ENCODE measurements around the gene TMEM239.
"Not testable (repeated sequence)": the region's sequence is repeated elsewhere in the genome, so short reads cannot be mapped to it uniquely, and the experiment has no call there.

TMEM239 gene

DNA sequence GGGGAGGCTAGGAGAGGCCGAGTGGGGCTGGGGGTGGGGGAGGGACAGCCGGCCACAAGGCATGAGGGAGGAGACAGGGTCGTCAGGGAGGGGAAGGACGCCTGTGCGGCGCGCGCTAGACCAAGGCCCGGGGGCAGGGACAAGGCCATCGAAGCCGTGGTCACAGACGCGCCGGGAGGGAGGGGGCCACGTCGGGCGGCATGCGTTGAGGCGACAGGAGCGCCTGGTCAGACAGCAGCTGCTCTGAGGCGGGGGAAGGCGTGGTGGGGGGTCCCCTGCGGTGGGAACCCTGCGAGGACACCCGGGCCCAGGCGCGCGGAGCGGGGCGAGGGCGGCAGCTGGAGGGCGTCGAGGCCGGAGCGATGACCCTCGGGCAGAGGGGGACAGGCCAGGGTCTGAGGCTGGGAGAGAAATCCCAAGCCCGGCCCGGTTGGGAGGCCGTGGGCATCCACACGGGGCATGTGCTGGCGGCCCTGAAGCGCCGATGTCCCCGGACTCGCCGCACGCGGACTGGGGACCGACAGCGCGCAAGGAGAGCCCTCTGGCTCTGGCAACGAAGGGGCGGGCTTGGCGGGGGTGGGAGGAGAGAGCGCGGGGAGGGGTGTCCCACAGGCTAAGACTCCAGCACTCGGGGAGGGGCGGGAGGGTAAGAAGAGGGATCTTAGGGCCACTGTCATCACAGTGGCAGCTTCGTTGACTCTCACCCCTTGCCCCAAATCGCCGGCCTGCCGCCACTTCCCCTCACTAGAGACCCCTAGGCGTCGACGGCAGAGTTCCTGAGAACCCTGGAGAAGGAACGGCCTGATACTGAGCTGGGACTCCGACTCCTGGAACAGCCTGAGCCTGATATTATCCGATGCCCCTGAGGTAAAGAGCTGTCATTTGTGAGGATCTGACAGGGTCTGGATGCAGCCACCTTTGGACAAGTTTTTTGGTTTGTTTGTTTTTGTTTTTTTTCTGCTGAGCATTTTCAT lies 5.0 kb downstream of the TMEM239 start:
- no peak for DNase-seq (ENCODE audit: low spot score)

DNA sequence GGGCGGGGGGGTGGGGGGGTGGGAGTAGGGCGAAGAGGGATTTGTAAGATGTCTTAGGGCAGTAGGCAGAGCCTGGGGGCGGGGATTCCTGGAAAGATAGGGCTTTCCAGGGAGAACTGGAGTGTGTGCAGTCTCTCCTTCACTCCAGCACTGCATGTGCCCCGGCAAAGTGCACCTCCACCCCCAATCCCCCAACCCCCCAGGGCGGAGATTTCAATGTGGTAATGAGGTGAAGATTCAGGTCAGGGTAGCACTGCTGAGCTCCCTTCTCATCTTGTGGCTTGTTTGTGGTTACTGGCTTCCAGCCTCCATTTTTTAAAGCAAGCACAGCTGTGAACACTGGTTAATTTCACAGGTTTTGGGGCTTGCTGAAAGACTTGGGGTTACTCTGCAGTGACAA lies 5.9 kb downstream of the TMEM239 start:
- DNase-seq (ENCODE audit: low spot score), result peak; percentile 48

DNA sequence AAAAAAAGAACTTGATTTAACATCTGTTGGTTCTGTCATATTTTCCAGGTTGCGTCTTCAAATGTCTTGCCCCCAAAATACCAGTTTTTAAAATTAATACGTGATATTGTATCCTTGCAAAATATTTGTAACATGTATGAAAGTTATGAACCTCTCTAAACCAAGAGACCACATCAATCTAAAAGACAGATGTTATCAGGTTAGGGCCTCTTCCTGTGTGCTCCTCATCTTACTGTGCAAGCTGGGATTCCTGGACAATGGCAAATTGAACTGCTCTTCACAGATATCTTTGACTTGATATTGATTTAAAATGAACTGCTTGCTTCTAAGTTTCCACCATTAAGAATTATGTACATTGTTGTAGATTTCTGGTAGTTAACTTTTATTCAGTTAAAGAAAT lies 9.6 kb downstream of the TMEM239 start:
- no peak for DNase-seq (ENCODE audit: low spot score)

DNA sequence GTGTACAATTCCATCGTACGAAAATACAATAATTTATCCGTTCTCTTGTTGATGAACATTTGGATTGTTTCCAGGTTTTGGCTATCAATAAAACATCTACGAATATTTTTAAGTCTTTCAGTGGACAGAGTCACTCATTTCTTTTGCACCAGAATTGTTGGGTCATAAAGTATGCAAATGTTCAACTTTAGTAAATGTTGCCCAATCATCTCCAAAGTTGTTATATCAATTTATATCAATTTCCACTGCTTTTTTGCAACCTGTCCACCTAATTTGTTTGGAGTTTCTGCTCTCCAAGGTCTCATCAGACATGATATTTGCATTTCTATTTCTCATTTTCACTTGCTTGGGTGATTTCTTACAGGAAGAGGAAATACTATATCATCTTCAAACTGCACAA lies 10.5 kb downstream of the TMEM239 start:
- DNase-seq (ENCODE audit: low spot score), result no peak

DNA sequence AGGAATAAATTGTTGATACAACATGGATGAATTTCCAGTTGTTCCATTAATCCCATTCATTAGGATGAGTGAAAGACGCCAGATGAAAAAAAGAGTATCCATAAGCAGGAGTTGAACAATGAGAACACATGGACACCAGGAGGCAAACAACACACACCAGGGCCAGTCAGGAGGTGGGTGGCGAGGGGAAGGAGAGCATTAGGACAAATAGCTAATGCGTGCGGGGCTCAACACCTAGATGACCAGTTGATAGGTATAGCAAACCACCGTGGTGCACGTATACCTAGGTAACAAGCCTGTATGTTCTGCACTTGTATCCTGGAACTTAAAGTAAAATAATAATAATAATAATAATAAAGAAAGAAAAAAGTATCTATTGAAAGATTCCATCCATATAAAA lies 13.2 kb downstream of the TMEM239 start:
- DNase-seq (ENCODE audit: low spot score), result no peak

DNA sequence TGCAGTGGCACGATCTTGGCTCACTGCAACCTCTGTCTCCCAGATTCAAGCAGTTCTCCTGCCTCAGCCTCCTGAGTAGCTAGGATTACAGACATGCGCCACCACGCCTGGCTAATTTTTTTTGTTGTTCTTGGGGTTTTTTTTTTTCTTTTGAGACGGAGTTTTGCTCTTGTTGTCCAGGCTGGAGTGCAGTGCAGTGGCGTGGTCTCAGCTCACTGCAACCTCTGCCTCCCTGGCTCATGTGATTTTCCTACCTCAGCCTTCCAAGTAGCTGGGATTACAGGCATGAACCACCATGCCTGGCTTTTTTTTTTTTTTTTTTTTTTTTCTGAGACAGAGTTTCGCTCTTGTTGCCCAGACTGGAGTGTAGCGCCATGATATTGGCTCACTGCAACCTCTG lies 15.0 kb downstream of the TMEM239 start:
- not testable (repeated sequence) for DNase-seq (ENCODE audit: low spot score)

DNA sequence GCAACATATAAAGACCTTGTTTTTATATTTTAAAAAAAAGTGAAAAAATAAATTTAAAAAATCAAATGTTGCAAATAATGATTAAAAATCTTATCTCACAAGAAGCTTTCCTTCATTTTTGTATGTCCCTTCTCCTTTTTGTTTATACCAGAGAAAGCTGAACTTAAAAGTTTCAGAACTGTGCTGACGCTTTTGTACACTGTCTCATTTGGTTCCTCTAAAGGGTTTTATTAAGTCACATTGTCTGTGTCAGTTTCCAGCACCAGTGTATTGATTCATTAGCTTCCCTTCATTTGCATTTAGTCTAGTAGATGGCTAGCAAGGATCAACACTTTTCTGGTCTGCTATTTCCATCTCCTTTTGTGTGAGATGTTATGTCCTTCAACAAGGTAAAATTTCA lies 17.6 kb downstream of the TMEM239 start:
- DNase-seq (ENCODE audit: low spot score), result no peak

DNA sequence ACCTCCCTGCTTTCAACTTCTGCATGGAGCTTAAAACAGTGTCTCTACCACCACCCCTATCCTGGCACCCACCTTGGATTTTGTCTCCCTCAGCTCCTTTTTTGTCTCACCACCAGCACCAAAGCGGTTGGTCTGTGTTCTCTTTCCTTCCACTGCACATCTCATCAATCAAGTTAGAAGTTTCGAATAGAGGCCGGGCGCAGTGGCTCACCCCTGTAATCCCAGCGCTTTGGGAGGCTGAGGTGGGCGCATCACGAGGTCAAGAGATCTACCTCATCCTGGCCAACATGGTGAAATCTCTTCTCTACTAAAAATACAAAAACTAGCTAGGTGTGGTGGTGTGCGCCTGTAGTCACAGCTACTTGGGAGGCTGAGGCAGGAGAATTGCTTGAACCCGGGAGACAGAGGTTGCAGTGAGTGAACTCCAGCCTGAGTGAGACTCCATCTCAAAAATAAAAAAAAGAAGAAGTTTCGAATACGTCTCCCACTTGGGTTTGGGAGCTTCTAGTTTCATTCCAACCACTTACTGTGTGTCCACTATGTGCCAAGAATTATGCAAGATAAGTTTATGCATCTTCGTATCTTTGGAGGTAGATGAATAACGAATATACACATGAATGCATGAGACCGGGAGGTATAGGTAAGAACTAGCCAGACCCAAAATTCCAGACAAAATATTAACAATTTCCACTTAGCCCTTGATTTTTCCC lies 18.4 kb downstream of the TMEM239 start:
- DNase-seq (ENCODE audit: low spot score), result no peak

DNA sequence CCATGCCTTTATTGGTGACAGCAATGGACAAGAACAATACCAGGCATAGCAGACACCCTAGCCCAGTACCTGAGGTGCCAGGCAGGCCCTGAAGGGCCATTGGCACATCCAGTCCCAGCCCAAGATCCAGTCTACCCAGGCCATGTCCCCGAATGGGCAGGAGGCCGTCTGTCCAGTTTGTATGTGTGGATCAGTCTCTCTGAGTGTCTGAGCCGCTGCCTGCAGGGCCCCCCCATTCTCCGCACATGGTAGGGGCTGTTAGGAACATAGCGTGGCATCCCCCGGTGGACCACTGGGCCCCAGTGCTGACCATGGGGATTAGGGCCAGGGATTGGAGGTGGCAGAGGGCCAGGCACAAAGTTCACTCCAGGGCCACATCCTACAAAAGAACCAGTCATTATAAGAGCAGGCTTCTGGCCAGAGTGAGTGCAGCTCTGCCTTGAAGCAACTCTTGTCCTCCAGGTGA lies 19.2 kb downstream of the TMEM239 start:
- DNase-seq (ENCODE audit: low spot score), result no peak

DNA sequence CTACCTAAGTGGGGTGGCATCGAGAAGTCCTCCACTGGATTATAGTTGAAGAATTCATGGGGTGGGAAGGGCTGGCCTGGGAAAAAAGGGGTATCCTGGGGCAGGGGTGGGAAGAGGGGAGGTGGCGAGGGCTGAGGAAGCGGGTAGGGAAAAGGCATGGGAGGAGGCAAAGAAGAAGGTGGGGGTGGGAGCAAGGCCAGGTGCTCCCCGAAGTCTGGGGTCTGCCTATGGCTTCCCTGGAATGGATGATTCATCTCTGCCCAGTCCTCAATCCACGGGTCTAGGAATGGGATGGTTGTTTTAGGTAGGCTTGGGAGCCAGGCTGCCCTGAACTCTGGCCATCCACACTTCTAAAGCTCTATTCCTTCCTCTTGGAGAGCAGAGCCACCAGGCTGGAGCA lies 19.9 kb downstream of the TMEM239 start:
- DNase-seq (ENCODE audit: low spot score), result no peak

DNA sequence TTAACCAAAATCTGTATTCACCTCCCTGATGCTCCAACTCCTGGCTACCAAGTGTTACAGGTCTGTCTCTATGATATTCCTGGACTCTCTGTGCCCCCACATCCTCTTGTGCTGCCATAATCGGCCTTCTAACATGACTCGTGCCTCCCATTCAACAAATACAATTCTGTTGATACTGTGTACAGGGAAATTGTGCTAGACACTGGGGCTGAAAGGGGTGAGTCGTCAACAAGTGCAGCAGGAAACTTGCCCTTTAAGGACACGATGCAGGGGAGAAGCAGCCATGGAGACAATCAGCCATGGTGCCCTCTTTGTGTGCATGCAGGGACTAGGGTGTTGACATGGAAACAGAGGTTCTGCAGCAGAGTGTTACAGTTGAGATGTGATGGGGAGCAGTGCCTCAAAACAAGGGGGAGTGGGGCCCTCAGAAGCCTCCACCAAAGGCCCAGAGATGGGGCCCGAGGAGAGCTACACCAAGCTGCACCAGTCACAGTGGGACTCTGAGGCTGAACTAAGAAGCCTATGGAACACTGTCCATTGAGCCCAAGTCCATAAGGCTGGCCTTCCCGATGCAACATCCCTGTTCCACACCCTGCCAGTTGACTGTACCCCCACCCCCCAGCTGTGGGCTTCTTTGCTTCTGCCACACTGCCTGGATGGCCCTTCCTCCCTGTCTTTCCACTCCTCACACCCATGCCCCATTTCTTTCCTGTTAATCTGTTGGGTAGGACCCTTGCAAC lies 21.2 kb downstream of the TMEM239 start:
- no peak for DNase-seq (ENCODE audit: low spot score)

DNA sequence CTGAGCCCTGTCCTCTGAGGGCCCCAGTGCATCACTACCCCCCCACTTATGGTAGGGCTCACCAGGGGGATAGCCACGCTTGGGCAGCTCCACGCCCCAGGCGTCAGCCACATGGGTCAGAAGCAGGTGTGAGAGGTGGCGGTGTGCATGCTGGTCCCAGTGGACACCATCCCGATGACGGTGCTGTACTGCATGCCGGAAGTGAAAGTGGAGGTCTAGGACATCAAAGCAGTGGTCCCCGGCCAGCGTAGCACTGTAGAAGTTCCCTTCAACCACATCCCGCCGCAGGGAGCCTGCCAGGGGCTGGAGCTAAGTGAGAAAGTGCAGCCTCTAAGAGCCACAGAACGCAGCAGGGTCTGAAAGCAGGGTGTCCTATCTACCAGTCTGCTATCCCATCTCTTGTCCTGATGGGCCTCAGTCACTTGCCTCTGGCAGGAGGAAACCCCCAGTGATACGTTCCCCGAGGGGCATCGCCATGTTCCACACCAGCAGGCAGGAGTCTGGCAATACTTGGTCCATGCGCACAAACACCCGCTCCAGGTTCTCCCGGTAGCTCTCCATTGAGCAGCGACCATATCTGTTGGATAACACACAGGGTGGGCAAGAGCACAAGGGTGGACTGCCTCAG lies 22.1 kb downstream of the TMEM239 start:
- no peak for DNase-seq (ENCODE audit: low spot score)

DNA sequence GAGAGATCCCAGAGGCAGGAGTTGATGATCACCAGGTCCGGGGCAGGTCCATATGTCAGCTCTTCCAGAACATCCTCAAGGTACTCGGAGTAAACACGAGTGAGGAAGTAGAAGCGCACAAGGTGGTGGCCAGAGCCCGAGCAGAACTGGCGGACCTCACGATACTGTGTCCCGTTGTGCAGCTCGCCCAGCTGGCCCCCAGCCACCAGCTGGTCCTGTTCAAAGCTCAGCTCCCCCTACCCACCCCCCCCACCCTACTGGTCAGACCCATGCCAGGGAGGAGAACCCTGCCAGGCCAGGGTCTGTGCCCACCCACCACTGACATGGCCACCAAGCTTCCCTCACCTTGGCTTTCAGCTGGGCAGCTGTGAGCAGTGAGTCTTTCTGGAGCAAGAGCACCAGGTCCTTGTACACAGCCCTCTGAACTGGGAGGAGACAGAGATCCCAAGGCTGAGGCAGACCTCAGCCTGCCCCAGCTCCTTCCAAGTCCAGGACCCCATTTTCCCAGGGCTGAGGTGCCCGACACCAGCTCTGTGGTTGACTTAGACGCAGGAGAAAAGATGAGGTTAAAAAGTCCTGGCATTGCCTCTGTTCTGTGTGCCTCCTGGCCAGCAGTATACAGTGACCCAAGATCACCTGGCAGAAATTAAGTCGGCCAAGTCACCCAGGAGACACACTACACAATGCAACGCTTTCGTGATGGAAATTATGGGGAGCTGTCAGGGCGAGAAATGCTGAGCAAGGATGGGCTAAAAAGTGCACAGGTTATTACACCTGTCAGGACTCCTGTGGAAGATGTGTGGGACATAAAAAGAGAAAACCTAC lies 22.9 kb downstream of the TMEM239 start:
- DNase-seq (ENCODE audit: low spot score), result no peak

DNA sequence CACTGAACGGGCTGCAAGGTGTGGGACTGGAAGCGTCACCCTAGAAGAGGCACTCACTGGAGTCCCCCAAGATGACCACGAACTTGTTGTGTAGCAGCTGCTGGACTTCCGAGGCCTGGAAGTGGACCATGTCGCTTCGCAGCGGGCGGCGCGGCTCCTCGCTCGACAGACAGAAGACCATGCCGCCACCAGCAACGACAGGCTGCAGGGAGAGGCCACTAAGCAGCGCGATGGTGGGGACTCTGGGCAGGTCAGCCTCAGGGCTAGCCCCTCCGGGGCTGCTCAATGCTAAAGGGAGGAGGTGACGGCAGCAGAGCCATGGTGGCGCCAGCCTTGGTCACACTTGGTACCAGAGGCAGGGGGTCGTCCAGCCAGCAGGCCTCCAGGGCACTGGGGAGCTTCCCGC lies 23.6 kb downstream of the TMEM239 start:
- DNase-seq (ENCODE audit: low spot score), result no peak

DNA sequence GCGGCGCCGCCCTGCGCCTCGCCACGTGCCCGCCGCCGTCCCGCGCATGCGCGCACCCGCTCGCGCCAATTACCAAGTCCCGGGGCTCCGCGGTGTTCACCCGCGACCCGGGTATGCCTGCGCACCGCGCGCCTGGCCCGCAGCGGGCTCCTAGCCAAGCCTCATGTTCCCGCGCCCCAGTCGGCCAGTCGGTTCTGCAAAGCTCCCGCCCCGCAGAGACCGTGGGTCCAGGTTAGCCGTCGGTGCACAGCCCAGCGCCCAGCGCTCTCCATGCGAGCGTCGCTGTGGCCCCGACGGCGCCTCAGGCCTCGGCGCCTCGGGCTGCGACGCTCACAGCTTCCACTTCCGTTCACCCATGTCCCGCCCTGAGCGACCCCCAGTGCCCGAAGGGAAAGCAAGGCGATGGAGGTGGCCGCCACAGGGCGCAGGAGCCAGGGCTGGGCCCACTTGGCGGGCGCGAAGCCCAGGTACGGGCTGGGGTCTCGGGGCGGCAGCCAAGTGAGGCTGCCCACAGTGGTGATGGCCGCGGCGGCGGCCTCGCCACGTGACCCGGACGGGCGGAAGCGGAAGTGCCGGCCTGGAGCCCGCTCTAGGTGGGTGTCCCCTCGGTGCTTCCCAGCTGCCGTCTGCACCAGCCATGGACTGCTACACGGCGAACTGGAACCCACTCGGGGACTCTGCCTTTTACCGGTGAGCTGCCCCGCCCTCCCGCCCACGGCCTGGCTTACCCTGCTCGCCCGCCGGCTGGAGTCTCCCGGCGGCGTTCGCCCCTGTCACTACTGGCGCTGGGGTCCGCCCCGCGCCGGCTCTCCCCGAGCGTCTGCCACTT lies 24.2 kb downstream of the TMEM239 start, which contains the start of the genes PCED1A and VPS16:
Gene PCED1A, minus strand, starts transcription at position 518 of the 829 bp plus-strand sequence. CDS start 743 bp downstream, outside the sequence.
Gene VPS16, plus strand, starts transcription at position 608 of the 829 bp plus-strand sequence. Its CDS starts 30 bp downstream, at position 638.
- DNase-seq (ENCODE audit: low spot score), result peak; percentile 85

DNA sequence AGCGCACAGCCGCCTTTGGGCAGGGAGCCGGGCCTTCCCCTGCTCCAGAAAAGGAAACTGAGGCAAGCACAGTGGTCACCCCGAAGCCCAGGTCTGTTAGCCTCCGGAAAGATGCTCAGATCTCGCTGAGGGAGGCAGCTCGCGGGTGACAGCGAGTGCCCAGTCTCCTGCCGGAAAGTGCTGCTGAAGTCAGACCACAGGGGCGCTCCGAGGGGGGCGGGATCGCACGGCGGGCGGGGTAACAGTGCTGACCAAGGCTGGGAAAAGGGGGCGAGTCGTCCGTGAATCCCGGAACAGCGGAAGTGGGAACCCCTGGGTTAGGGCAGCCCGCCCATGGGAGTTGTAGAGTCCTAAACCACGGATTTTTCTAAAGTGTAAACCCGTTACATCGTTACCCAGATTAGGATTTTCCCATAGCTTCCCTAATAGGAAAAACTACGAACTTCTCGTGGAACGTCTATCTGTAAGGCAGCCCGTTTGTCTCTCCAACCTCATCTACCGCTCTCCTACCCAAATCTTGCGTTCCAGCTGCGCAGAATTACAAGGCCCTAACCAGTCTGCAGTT lies 24.9 kb downstream of the TMEM239 start:
- no peak for DNase-seq (ENCODE audit: low spot score)

DNA sequence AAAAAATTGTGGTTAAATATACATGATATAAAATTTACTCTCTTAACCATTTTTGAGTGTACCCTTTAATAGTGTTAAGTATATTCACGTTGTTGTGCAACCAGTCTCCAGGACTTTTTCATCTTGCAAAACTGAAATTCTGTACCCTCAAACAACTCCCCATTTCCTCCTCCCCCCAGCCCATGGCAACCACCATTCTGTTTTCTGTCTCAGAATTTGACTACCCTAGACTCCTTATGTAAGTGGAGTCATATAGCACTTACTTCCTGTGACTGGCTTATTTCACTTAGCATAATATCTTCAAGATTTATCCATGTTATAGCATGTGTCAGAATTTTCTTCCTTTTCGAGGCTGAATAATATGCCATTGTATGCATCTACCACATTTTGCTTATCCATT lies 29.4 kb downstream of the TMEM239 start:
- DNase-seq (ENCODE audit: low spot score), result no peak

DNA sequence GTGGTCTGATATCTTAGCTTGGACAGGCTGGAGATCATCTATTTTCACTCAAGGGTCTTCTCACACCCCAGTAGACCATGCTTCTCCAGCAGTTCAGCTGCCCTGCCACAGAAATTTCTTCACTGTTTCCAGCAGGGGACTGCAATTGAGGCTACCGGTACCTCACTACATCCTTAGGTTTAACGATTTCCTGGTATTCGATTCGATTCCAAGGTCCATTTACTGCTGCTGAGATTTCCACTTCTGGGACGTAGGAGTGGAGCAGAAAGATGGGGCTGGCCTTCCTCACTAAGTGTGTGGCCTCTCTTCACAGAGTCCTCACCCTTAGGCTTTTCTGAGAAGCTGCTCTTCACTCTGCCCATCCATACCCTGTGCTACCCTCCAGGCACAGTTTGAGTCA lies 30.5 kb downstream of the TMEM239 start:
- DNase-seq (ENCODE audit: low spot score), result no peak

DNA sequence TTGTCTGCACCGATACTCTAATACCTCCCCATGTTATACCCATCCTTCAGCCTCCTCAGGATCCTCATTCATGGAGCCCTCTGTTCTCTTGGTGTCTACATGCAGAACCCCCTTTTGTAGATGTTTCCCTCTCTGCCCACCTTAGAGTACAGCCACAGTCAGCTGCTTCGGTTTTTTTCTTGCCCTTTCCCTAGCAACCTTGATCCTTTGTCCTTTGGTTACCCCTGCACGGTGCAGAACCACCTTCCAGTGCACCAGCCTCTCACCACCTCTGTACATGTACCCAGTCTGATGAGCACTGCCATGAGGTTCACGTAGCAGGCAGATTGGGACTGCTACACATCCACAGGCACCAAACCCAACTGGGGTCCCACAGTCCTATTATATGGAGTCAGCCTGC lies 31.6 kb downstream of the TMEM239 start:
- DNase-seq (ENCODE audit: low spot score), result no peak

DNA sequence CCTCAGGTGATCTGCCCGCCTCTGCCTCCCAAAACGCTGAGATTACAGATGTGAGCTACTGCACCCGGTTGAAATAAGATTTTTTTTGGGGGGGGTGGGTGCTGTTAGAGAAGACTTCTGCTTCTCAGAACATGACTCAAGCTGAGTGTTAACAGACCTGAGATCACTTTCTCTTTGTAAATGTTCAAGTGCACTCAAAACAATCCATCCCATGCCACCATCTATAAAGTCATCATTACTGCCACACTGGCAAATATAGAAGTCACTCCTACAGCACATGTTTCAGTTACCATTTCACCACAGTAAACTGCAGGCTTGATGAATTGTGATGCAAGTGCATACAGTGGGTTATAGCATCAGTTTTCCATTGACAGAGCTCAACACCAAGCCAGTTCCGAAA lies 33.4 kb downstream of the TMEM239 start:
- DNase-seq (ENCODE audit: low spot score), result no peak

All from CD4-positive, alpha-beta T cell treated with Interleukin-6 at 100 ng/mL for 8 hours (primary cell).